Bronchial epithelial cell (primary cell): ENCODE data around the gene DOCK9. TPM values are rescaled to one million over a fixed set of nuclear protein-coding genes. Genes with fewer than 3 reads are reported as not detected.
A peak's percentile ranks its signal among the peaks of the same experiment; 100 is the strongest.

Experiments used
- DNase-seq: peaks from one replicate; pipeline ENCODE4 v3.0.0-alpha.2; 2010; ENCODE audit warnings: low read depth
- FAIRE-seq: peaks from 2 replicates; lab custom pipeline; 2011; peaks lifted over from hg19 to GRCh38; lab: Jason Lieb, UNC
- H3K27me3 ChIP-seq: 2 replicates; pipeline ENCODE4 v1.5.1; 2011; ENCODE audit warnings: low read length; ENCODE audit not compliant: control insufficient read depth, insufficient read depth
- H3K36me3 ChIP-seq: 2 replicates; pipeline ENCODE4 v1.5.1; 2011; ENCODE audit warnings: low read length; ENCODE audit not compliant: control insufficient read depth, insufficient read depth
- H3K4me3 ChIP-seq: 2 replicates; pipeline ENCODE4 v1.5.1; 2011; ENCODE audit warnings: mild to moderate bottlenecking, low read depth, low read length, control low read depth
- CTCF ChIP-seq: IDR thresholded peaks from 2 replicates; pipeline ENCODE4 v1.5.1; 2011; ENCODE audit warnings: mild to moderate bottlenecking, moderate library complexity, low read length, control low read depth, inconsistent platforms; ENCODE audit not compliant: insufficient read depth, severe bottlenecking
- total RNA-seq: library from RNA; depleted of rRNA; stranded (reverse); fragments of >200 nt; gene quantifications from 2 replicates; pipeline ENCODE4 v1.2.1, GENCODE V29; 2014

Gene DOCK9
- total RNA-seq, 1 donor from 2014 or later, result 72.9 TPM

DNA sequence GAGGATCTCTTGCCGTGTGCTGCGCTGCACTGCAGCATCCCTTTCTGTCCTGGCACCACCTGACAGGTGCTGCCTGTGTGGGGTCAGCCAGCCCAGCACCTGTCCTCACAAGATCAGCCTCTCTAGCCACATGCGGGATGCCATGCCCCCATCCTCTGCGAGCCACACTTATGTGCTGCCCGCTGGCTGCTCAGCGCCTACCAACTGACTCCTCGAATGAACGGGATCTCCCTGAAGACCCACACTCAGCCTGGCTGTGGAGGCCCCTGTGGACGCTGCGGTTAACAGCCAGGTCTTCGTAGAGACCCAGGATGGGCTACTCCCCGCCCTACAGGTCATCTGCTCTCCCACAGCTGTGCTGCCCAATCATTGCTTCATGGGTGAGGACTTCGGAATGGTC, 106.1 kb downstream of the DOCK9 start:
- no peak for TF ChIP-seq CTCF
- no peak overlapping the region for H3K4me3 ChIP-seq
- no peak for FAIRE-seq
- peaks cover 14% of the 10 kb centered on the region for H3K36me3 ChIP-seq
- H3K27me3 ChIP-seq, result no peaks in the 10 kb centered on the region
- DNase-seq, result no peak

- peaks cover 17% of the 10 kb centered on the region for H3K36me3 ChIP-seq
- TF ChIP-seq CTCF, result peak; percentile 13
- H3K27me3 ChIP-seq, result no peaks in the 10 kb centered on the region
- FAIRE-seq (no peak), DNase-seq (peak; percentile 25)
- H3K4me3 ChIP-seq, result no peak overlapping the region
These were observed 108.3 kb downstream of the DOCK9 start for GRCh38 chr13:98869408-98870090.

DNA sequence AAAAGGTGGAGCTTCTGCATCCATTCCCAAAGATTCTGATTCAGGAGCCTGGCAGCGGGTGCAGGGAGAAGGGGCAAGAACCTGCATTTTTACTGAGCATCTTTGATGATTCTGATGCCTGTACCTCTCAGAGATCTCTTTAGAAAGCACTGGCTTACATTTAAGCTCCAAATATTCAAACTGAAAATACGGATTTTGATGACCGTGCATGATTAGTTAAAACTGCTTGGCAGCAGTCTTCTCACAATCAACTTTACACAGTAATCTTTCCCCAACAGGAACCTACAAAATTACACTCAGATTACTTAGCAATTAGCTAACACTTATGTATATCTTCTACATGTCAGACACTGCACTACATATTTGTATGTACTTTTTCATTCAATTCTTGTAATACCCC, 108.9 kb downstream of the DOCK9 start:
- no peaks in the 10 kb centered on the region for H3K27me3 ChIP-seq
- DNase-seq (no peak), FAIRE-seq (no peak)
- no peak for TF ChIP-seq CTCF
- no peak overlapping the region for H3K4me3 ChIP-seq
- peaks cover 17% of the 10 kb centered on the region for H3K36me3 ChIP-seq

DNA sequence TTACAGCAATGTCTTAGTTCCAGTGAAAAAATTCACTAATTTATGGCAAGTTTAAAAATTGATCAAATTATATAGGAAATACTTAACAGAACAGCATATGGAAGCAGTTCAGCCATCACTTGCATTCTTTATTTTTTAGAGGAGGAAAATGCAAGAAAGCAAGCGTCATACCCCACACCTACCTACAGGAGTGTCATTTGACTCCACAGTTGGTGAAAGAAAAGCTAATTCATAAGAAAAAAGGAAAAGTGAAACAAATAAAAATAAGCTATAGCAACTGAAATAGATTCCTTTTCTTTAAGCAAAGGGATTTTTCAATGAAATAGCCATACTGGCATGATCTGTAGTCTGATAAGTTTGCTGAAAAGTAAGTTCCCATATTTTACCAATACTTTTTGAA, 111.0 kb downstream of the DOCK9 start:
- FAIRE-seq, result no peak
- peaks cover 18% of the 10 kb centered on the region for H3K36me3 ChIP-seq
- no peak for TF ChIP-seq CTCF

GRCh38 chr13:98860491-98860890, 117.4 kb downstream of the DOCK9 start:
- no peak for DNase-seq
- H3K36me3 ChIP-seq, result peaks cover 16% of the 10 kb centered on the region
- TF ChIP-seq CTCF, result no peak
- H3K4me3 ChIP-seq, result no peak overlapping the region
- H3K27me3 ChIP-seq, result no peaks in the 10 kb centered on the region
- FAIRE-seq, result no peak

More for the DNA sequence above, 111.0 kb downstream of the DOCK9 start:
- no peak for DNase-seq
- no peaks in the 10 kb centered on the region for H3K27me3 ChIP-seq
- no peak overlapping the region for H3K4me3 ChIP-seq

DNA sequence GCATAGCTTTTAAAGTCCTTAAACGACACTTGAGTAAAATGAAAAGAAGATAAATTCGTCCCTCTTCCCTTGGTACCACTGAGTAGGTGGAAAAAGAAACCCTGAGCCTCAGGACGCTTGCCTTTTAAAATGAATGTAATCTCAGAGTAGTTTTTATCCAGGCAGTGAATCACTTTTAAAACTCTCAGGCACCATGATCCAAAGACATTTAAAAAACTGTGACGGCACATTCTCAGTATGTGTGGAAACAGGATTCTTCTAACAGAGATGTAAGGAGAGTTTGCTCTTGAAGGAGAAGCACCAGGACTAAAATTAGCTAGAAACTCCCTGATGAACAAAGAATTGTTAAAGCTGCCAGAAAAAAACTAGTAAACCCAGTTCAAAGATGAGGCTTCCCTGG, 119.7 kb downstream of the DOCK9 start:
- DNase-seq (no peak), FAIRE-seq (no peak)
- Histone ChIP-seq H3K4me3 (no peak overlapping the region), H3K36me3 (peaks cover 15% of the 10 kb centered on the region), H3K27me3 (no peaks in the 10 kb centered on the region)
- no peak for TF ChIP-seq CTCF
